Ectodermal cell (in vitro differentiated cells): Measurements from ENCODE around the gene PTPRN2.

ENCODE experiments used
- H3K27ac ChIP-seq: 2 replicates; pipeline ENCODE4 v1.7.0; 2013; ENCODE audit warnings: mild to moderate bottlenecking, low read depth, low read length; ENCODE audit not compliant: insufficient read depth, poor library complexity, severe bottlenecking
- H3K27me3 ChIP-seq: 2 replicates; pipeline ENCODE4 v1.7.0; 2013; ENCODE audit warnings: mild to moderate bottlenecking, low read length; ENCODE audit not compliant: insufficient read depth, control insufficient read depth, poor library complexity, severe bottlenecking
- H3K36me3 ChIP-seq: one replicate; pipeline ENCODE4 v1.7.0; 2013; ENCODE audit warnings: low read length; ENCODE audit not compliant: control insufficient read depth, insufficient read depth
- H3K4me1 ChIP-seq: one replicate; pipeline ENCODE4 v1.7.0; 2013; ENCODE audit warnings: low read length; ENCODE audit not compliant: control insufficient read depth, insufficient read depth
- H3K4me3 ChIP-seq: 2 replicates; pipeline ENCODE4 v1.7.0; 2013; ENCODE audit warnings: low read depth, low read length, control low read depth; ENCODE audit not compliant: insufficient read depth
- H3K9me3 ChIP-seq: 2 replicates; pipeline ENCODE4 v1.7.0; 2013; ENCODE audit warnings: mild to moderate bottlenecking, low read length, moderate library complexity; ENCODE audit not compliant: control insufficient read depth
- WGBS, 2 experiments: methylation state at CpG; one replicate each; pipeline ENCODE4 v1.1.7; 2013; ENCODE audit warnings: missing lambda C conversion rate in 2 of 2; 5-methylcytosine and 5-hydroxymethylcytosine counted together

PTPRN2 gene

GRCh38 chr7:157874208-157874816 is 713.3 kb downstream of the PTPRN2 start:
- Histone ChIP-seq H3K4me3 (no peak overlapping the region), H3K9me3 (peaks cover 2% of the 10 kb centered on the region), H3K27me3 (no peaks in the 10 kb centered on the region), H3K36me3 (no peaks in the 10 kb centered on the region), H3K4me1 (no peaks in the 10 kb centered on the region), H3K27ac (no peak overlapping the region)
- 82 to 84% methylated on average over 14 of the region's 14 CpGs for WGBS, 2 experiments

- Histone ChIP-seq H3K36me3 (no peaks in the 10 kb centered on the region), H3K27ac (no peak overlapping the region), H3K4me3 (no peak overlapping the region), H3K27me3 (no peaks in the 10 kb centered on the region), H3K4me1 (no peaks in the 10 kb centered on the region), H3K9me3 (peaks cover 2% of the 10 kb centered on the region)
- 85 to 89% methylated on average over 17 of the region's 17 CpGs for WGBS, 2 experiments
Measured at GRCh38 chr7:157873664-157874063, 714.0 kb downstream of the PTPRN2 start.

- no peaks in the 10 kb centered on the region for H3K4me1 ChIP-seq
- WGBS, 2 experiments, result 92% methylated on average over 23 to 24 of the region's 30 CpGs
- no peaks in the 10 kb centered on the region for H3K36me3 ChIP-seq
- peaks cover 2% of the 10 kb centered on the region for H3K9me3 ChIP-seq
- no peak overlapping the region for H3K4me3 ChIP-seq
- no peak overlapping the region for H3K27ac ChIP-seq
- no peaks in the 10 kb centered on the region for H3K27me3 ChIP-seq
Measured at GRCh38 chr7:157873181-157873580, 714.4 kb downstream of the PTPRN2 start.

- WGBS, 2 experiments, result 84 to 86% methylated on average over 12 of the region's 12 CpGs
- no peaks in the 10 kb centered on the region for H3K4me1 ChIP-seq
- no peaks in the 10 kb centered on the region for H3K27me3 ChIP-seq
- no peaks in the 10 kb centered on the region for H3K36me3 ChIP-seq
- H3K27ac ChIP-seq, result no peak overlapping the region
- no peak overlapping the region for H3K4me3 ChIP-seq
- H3K9me3 ChIP-seq, result peaks cover 2% of the 10 kb centered on the region
Measured at GRCh38 chr7:157872447-157872846, 715.2 kb downstream of the PTPRN2 start.

GRCh38 chr7:157871681-157872080 is 715.9 kb downstream of the PTPRN2 start:
- 71 to 72% methylated on average over 4 of the region's 4 CpGs for WGBS, 2 experiments

GRCh38 chr7:157870644-157871290 is 716.9 kb downstream of the PTPRN2 start:
- whole genome bisulfite sequencing, 2 experiments, result 74 to 76% methylated on average over 11 of the region's 11 CpGs
- H3K4me3 ChIP-seq, result no peak overlapping the region
- H3K9me3 ChIP-seq, result peaks cover 5% of the 10 kb centered on the region

More at GRCh38 chr7:157871681-157872080, 715.9 kb downstream of the PTPRN2 start:
- Histone ChIP-seq H3K27me3 (no peaks in the 10 kb centered on the region), H3K9me3 (peaks cover 2% of the 10 kb centered on the region), H3K27ac (no peak overlapping the region), H3K4me1 (no peaks in the 10 kb centered on the region), H3K36me3 (no peaks in the 10 kb centered on the region), H3K4me3 (no peak overlapping the region)

GRCh38 chr7:157869793-157870192 is 717.8 kb downstream of the PTPRN2 start:
- peaks cover 5% of the 10 kb centered on the region for H3K9me3 ChIP-seq
- no peak overlapping the region for H3K27ac ChIP-seq
- H3K36me3 ChIP-seq, result no peaks in the 10 kb centered on the region
- 85 to 92% methylated on average over 4 of the region's 4 CpGs for WGBS, 2 experiments
- no peaks in the 10 kb centered on the region for H3K27me3 ChIP-seq
- H3K4me1 ChIP-seq, result no peaks in the 10 kb centered on the region
- H3K4me3 ChIP-seq, result no peak overlapping the region

More at GRCh38 chr7:157870644-157871290, 716.9 kb downstream of the PTPRN2 start:
- no peak overlapping the region for H3K27ac ChIP-seq
- H3K4me1 ChIP-seq, result no peaks in the 10 kb centered on the region
- H3K27me3 ChIP-seq, result no peaks in the 10 kb centered on the region
- no peaks in the 10 kb centered on the region for H3K36me3 ChIP-seq

GRCh38 chr7:157867685-157868305 is 719.8 kb downstream of the PTPRN2 start:
- WGBS, 2 experiments, result 85 to 86% methylated on average over 15 of the region's 15 CpGs
- peaks cover 5% of the 10 kb centered on the region for H3K9me3 ChIP-seq
- no peaks in the 10 kb centered on the region for H3K36me3 ChIP-seq

GRCh38 chr7:157866336-157866924 is 721.2 kb downstream of the PTPRN2 start:
- 90% methylated on average over 28 to 29 of the region's 29 CpGs for WGBS, 2 experiments
- peaks cover 5% of the 10 kb centered on the region for H3K9me3 ChIP-seq
- H3K4me3 ChIP-seq, result no peak overlapping the region
- H3K4me1 ChIP-seq, result no peaks in the 10 kb centered on the region
- H3K27ac ChIP-seq, result no peak overlapping the region
- H3K27me3 ChIP-seq, result no peaks in the 10 kb centered on the region
- no peaks in the 10 kb centered on the region for H3K36me3 ChIP-seq

More at GRCh38 chr7:157867685-157868305, 719.8 kb downstream of the PTPRN2 start:
- Histone ChIP-seq H3K4me1 (no peaks in the 10 kb centered on the region), H3K27ac (no peak overlapping the region), H3K4me3 (no peak overlapping the region), H3K27me3 (no peaks in the 10 kb centered on the region)
